Measurements from ENCODE around the gene INCENP. TPM values are rescaled to one million over a fixed set of nuclear protein-coding genes. Genes with fewer than 3 reads are reported as not detected.
A peak's percentile ranks its signal among the peaks of the same experiment; 100 is the strongest.
"Not testable (repeated sequence)": the region's sequence is repeated elsewhere in the genome, so short reads cannot be mapped to it uniquely, and the experiment has no call there.

INCENP gene
- total RNA-seq, result 22.8 TPM

DNA sequence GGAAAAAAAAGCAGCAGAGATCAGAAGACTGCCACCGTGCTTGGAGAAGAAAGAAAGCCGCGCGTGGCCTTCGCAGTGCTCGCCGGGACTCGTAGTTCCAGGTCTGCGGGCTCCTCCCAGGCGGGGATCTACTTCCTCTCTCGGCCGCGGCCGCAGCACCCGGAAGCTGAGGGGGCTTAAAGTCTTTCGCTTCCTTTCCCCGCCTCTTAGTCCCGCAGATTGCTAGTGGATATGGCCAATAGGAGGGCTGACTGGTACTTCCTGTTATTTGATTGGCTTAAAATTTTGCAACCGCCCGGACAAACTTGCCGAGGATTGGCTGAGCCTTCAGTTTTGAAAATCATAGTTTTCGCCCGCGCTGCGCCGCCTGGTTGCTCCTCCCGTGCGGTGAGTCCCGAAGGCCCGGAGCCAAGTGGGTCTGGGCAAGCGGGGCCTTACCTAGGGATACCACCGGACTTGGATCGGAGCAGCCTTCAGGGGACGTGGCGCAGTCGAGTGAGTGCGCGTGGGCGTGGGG, at the start of gene INCENP:
TSS of gene INCENP (plus strand) at position 343 of the 517 bp plus-strand sequence. CDS start 4,151 bp downstream, outside the sequence.
- DNase-seq (ENCODE audit: low spot score), result peak; percentile 98

DNA sequence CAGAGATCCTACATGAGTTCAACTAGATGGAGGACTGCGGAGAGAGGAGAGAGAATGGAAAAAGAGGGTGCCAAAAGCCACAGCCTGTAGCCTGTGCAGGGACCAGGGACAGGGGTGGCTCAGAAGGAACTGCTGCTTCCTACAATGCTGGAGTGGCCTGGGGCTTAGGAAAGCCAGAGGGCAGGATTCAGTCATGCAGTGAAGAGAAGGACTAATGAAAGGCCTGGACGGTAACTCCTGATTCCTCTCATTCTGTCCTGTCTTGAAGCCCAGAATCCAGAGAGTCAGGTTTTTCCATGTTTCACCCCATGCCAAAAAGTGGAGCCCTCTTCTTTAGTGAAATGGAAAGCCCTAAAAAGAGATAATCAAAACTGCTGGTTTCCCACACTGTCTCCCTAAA, 48.4 kb upstream of the INCENP start:
- DNase-seq (ENCODE audit: low spot score), result no peak

DNA sequence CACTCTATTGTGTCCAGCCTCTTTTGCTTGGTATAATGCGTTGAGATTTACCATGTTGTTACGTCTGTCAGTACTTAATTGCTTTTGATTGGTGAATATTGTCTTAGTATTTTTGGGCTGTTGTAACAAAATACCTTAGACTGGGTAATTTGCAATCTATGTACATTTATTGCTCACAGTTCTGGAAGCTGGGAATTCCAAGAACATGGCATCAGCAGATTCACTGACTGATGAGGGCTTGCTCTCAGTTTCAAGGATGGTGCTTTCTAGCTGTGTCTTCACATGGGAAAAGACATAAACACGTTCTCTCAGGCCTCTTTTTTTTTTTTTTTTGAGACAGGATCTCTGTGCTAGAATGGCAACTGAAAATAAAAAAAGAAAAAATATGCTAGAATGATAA, 46.7 kb upstream of the INCENP start:
- DNase-seq (ENCODE audit: low spot score), result no peak

DNA sequence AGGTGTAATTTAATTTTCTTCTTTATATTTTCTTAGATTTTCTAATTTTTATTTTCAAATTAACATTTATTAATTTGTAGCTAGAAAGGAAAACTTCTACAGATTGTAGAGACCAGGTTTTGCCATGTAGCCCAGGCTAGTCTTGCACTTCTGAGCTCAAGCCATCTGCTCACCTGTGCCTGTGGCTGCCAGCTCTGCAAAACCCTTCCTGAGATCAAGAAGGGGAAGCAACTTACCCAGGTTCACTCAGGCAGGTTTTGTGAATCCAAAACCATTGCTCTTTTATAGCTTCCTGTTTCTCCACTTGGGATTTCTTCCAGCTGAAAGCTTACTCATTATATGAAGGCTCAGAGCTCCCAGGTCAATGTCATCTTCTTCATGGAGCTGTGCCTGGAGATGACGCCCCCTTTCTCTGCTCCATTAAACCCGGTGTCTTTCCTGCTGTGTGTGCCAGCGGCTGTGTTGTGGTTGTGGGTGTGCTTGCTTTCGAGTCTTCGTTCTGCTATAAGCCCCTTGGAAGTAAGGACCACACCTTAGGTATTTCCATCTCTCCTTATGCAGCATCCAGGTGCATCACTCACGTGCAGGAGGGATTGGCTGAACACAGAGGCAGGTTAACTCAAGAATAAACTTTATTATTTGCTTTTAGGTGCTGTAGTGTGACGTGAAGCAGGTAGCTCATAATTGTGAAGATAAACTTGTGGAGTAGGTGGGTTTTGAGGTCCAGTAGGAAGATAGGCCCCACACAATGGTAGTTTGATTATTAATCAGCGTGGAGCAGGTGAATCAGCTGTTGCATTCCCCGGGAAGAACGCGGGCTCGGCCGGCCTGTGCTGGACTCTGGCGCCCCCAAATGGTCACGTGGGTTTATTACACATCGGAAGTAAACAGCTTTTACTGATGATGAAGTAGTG, 42.2 kb upstream of the INCENP start:
- peak; percentile 84 for DNase-seq (ENCODE audit: low spot score)

DNA sequence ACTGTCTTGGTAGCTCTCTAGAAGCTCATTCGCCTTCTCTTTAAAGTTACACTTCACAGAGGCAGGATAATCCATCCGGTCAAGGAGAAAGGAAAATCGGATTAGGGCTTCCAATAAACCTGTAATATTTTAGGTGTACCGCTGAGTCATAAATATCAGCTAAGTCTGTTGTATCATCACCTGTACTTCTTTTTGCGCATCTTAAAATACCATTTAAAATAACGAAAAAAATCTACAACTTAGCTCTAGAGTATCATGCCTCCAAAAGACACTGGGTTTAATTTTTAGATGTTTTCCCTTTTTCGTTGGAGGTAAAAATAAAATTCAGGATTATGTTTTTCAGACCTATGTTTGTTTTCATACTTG, 41.5 kb upstream of the INCENP start:
- no peak for DNase-seq (ENCODE audit: low spot score)

DNA sequence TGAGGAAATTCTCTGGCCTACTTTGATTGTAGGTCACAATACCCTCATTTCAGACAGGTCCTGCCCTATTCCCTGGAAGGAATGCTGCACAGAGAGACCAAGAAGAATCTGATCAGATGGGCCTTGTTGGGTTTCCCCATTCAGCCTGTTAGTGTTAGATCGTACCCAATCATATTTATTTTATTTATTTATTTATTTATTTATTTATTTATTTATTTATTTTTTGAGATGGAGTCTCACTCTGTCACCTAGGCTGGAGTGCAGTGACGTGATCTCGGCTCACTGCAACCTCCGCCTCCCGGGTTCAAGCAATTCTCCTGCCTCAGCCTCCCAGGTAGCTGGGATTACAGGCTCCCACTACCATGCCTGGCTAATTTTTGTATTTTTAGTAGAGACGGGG, 39.0 kb upstream of the INCENP start:
- not testable (repeated sequence) for DNase-seq (ENCODE audit: low spot score)

DNA sequence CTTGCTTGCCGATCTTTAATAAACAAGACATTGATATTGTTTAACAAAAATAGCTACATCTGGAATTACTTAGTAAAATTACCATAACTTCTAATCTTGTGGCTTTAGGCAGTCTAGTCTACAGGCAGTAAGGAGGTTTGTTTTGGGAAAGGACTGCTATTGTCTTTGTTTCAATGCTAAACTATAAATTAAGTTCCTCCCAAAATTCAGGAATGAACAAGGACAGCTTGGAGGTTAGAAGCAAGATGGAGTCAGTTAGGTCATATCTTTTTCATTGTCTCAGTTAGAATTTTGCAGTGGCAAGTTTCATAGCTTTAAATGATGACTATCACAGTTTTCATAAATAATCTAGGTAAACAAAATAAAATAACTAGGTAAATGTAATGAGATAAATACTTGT, 36.1 kb upstream of the INCENP start:
- no peak for DNase-seq (ENCODE audit: low spot score)

DNA sequence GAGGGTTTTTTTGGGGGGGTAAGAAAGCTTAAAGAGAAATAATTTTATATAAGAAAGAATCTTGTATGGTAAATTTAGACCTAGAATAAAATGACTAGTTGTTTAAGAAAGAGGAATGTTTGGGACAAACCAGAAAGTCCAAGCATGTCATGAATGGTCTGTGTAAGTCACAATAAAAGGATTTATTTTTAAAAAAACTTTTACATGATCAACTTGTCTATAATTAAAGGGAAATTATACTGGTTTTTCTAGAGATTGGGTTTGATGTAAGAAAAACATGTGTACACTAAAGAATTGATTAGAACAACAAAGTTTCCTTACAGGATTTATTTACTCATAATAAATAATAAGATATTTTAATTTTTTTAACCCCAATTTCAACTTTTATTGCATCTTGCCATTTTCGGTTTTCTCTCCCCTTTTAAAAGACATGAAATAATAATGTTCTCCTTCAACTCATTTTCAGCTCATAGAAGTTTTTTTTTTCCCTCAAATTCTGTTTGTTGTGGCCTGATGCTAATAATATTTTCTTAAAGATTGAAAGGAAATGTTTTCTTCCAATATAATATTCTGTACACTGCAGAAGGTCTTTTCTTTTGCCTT, 35.4 kb upstream of the INCENP start:
- no peak for DNase-seq (ENCODE audit: low spot score)

DNA sequence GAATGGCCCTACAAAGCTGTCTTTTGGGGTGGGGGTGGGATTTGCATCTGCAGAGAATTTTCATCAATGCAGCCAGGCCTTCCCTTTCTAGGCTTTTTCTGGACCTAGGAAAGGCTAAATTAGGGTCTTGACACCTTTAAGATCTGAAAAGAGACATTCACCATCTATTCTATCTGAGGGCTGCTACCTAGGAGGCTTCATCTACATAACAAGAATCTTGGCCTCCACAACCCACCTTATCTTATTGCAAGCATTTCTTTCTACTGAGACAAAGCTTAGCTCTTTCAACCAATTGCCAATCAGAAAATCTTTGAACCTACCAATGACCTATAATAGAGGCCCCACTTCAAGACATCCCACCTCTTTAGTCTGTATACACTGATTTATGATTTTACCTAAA, 20.7 kb upstream of the INCENP start:
- DNase-seq (ENCODE audit: low spot score), result no peak

DNA sequence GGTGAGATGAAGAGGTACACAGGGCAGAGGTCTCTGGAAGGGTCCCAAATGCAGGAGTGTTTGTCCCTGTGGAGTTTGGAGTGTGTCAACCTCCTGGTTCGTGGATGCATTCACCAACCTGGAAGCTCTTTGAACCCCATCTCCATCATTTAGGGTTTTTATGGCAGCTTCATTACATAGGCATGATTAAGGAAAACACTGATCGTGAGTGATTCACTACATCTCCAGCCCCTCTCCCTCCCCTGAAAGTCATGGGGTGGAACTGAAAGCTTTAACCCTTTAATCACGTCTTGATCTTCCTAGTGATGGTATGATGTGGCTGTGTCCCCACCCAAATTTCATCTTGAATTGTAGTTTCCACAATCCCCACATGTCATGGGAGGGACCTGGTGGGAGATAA, 19.8 kb upstream of the INCENP start:
- DNase-seq (ENCODE audit: low spot score), result no peak

DNA sequence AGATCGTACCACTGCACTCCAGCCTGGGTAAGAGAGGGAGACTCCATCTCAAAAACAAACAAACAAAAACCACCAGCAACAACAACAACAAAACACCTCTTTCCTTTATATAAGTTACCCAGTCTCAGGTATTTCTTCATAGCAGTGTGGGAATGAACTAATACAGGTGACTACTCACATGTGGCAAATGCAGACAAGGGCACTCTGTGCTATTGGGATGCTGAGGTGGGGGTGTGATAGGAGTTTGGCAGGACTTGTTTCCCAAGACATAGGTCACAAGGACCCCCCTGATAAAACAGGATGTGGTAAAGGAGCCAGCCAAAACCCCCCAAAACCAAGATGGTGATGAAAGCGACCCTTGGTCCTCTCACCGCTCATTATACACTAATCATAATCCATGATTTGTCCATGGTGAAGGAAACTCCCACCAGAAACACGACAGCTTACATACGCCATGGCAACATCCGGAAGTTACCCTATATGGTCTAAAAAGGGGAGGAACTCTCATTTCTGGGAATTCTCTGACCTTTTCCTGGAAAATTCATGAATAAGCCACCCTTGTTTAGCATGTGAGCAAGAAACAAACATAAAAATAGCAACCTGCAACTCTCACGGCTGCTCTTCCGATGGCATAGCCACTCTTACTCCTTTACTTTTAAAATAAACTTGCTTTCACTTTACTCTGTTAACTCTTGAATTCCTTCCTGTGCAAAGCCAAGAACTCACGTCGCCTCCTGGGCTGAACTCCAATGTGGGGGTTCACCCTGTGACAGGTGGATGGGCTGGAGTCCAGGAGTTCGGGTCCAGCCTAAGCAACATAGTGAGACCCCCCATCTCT, 18.8 kb upstream of the INCENP start:
- DNase-seq (ENCODE audit: low spot score), result no peak

DNA sequence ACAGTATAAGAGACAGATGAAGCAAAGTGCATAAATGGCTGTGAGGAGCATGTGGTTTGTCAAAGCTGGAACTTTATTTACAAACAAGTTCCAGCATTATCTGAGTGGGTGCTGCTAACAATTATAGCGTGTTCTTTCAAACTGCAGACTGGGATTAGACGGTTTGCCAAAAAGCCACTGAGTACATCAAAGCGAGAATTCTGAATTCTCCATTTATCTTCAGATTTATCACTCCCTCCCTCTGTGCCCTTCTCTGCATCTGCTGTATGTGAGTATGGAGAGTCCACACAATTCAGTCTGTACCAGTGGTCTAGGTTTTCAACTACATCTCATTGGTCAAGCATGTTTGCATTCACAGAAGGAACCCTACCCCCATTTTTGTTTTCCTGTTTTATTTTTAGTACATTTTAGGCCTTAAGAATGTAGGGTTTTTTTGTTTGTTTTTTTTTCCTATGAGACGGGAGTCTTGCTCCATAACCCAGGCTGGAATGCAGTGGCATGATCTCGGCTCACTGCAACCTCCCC, 18.1 kb upstream of the INCENP start:
- DNase-seq (ENCODE audit: low spot score), result no peak

DNA sequence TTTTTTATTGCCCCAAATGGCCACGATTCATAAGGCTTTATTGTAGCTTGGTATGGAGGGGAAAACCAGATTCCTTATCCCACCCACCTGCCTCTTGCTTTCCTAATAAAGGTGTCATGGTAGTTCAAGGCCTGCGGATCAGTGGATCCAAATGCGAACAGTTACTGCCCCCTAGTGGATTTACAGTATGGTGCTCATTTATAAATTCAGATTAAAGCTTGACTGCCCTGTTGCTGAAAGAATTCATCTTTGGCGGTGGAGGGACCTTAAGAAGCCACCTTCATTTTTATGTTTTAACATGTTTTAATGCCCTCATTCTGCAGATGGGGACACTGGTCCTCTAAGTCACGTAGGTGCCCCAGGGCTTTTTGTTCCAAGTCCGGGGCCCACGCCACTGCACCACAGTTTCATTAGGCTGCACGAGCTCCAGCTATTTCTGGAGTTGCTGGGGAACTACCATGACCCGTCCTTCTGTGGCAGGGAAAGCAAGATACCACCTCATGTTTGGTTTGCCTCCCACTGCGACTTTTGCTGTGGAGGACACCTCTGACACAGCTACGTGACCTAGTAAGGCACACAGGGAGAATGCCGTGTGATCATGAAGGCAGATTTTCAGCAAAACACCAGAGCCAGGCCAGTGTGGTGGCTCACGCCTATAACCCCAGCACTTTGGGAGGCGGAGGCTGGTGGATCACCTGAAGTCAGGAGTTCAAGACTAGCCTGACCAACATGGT, 15.6 kb upstream of the INCENP start:
- peak; percentile 29 for DNase-seq (ENCODE audit: low spot score)

DNA sequence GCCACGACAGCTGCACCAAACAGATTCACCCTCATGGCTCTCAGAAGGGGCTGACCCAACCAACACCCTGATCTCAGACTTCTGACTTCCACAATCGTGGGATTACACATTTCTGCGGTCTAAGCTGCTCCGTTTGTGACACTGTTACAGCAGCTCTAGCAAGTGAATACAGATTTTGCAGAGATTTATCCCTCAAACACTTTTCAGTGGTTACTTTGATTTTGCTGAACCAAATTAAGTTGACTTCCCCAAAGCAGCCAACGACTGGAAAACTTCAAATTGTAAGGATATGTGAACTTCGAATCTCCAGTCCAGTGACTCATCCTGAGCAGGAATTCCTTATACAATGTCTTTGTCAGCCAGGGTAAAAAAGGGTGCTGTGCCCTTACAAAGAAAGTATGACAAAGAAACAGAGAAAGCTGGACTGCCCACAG, 14.8 kb upstream of the INCENP start:
- no peak for DNase-seq (ENCODE audit: low spot score)

DNA sequence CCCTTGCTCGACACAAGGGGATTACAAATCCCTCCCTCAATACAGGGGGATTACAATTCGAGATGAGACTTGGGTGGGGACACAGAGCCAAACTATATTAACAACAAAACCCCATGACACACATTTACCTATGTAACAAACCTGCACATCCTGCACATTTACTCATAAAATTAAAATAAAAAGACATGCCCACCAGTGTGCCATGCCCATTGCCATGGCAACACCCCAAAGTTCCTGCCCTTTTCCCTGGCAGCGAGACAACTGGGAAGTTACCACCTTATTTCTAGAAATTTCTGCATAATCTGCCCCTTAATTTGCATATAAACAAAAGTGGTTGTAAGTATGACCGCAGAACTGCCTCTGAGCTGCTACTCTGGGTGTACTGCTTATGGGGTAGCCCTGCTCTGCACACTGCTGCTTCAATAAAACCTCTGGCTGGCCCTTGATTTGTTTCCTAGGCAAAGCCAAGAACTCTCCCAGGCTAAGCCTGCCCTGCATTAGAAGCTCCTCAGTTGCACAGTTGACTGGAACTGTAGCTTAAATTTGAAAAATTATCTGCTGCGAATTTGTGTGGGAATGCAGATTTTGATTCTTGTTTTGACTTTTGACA, 8.6 kb upstream of the INCENP start:
- DNase-seq (ENCODE audit: low spot score), result no peak

DNA sequence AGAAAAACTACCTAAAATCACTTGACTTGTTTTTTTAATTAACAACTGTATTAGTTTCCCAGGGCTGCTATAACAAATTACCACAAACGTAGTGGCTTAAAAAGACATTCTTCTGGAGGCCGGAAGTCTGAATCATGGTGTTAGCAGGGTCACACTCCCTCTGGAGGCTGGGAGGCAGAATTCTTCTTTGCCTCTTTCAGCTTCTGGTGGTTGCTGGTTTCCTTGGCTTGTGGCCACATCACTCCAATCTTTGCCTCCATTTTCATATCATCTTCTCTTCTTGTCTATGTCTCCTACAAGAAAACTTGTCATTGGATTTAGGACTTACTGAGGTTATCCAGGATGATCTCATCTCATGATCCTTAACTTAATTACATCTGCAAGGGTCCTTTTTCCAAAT, 7.4 kb upstream of the INCENP start:
- DNase-seq (ENCODE audit: low spot score), result no peak

DNA sequence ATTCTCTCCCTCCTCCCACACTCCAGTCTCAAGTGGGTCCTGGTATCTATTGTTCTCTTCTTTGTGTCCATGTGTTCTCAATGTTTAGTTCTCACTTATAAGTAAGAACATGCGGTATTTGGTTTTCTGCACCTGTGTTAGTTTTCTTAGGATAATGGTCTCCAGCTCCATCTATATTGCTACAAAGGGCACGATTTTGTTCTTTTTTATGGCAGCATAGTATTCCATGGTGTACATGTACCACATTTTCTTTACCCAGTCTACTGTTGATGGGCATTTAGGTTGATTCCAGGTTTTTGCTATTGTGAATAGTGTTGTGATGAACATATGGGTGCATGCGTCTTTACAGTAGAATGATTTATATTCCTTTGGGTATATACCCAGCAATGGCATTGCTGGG, 4.2 kb upstream of the INCENP start:
- no peak for DNase-seq (ENCODE audit: low spot score)

DNA sequence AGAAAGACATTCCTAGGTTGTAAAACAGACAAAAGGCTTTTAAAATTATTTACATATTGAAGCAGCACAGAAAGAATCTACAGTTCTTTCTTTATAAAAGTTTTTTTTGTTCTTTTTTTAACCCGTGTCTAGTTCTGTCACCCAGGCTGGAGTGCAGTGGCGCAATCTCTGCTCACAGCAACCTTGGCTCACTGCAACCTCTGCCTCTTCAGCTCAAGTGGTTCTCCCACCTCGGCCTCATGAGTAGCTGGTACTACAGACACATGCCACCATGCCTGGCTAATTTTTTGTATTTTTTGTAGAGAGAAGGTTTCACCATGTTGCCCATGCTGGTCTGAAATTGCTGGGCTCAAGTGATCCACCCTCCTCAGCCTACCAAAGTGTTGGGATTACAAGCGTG, 3.8 kb upstream of the INCENP start:
- DNase-seq (ENCODE audit: low spot score), result no peak

DNA sequence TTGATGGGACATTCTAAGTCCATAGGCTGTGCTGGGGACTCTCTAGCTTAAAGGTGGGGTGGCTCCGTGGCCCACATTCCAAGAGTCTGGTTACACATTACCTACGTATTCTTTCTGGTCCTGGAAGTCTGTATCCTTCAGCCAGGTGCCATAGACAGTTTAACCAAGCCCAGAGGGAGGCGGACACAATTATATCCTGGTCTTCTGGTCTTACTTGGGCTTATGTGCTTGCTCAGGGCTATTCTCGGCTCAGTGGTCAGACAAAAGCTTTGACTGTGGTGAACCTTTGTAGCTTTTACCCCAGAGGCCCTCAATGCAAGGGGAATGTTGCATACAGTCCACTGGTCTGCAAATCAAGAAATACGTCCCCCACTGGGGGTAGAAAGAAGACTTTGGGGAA, 3.4 kb upstream of the INCENP start:
- DNase-seq (ENCODE audit: low spot score), result no peak

DNA sequence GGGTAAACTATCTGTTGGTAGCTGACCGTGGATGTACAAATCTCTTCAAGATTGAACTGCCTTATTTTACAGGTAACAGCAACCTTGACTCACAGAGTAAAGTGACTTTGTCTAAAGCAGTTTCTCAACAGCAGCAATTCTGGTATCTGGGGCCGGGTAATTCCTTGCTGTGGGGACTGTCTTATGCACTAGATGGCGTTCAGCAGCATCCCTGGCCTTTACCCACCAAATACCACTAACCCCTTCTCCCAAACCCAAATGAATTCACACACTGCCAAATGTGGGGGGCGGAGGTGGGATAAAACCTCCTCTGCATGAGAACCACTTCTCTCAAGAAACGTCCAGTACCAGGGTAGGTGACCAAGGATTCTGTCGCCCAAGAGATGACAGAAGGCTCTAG, 1.7 kb upstream of the INCENP start:
- DNase-seq (ENCODE audit: low spot score), result no peak
